OCI-LY7 (cell line): ENCODE measurements around the gene ASXL1.

Experiments
- CTCF ChIP-seq: fragments of 200-600 bp; sonication (generic); conservative IDR thresholded peaks from 2 replicates; pipeline ENCODE4 v1.5.1; 2014; ENCODE audit warnings: mild to moderate bottlenecking, antibody characterized with exemption, low read length, moderate library complexity, mixed read lengths
- EZH2phosphoT487 ChIP-seq: fragments of 200-600 bp; sonication (generic); IDR thresholded peaks from 2 replicates; pipeline ENCODE4 v1.6.1; 2018; ENCODE audit warnings: low read depth, borderline replicate concordance, mild to moderate bottlenecking, mixed run types, antibody characterized with exemption, low read length, moderate library complexity, mixed read lengths

GRCh38 chr20:32415494-32415893, 57.4 kb downstream of the ASXL1 start:
- TF ChIP-seq CTCF (no peak), EZH2phosphoT487 (no peak)
